Common myeloid progenitor, CD34-positive (primary cell): Measurements from ENCODE around the gene MAP2K5.

Experiments used
- CTCF ChIA-PET: fragments of 350-600 bp; sonication (Branson Sonifier 250); formaldehyde crosslinking; loops from one replicate; lab custom pipeline; 2021; ENCODE audit warnings: antibody characterized with exemption; lab: Charles Lee
- POLR2A ChIA-PET: fragments of 350-600 bp; sonication (Branson Sonifier 250); formaldehyde crosslinking; loops from one replicate; lab custom pipeline; 2021; ENCODE audit warnings: antibody characterized with exemption; lab: Charles Lee
- DNase-seq, 3 donors: peaks; one replicate each; pipeline versions ENCODE4 v3.0.0 to v3.0.0-alpha.2; 2013
- H3K27ac ChIP-seq, 2 experiments: 1 replicate in 1 of 2; 2 replicates in 1 of 2; pipeline ENCODE4 v1.7.0; 2013; ENCODE audit warnings: inconsistent platforms in 2 of 2, low read length in 2 of 2, mild to moderate bottlenecking in 2 of 2, low read depth in 1 of 2, moderate library complexity in 1 of 2; ENCODE audit not compliant: severe bottlenecking in 2 of 2, insufficient read depth in 1 of 2, poor library complexity in 1 of 2
- H3K27me3 ChIP-seq, 5 experiments: replicated peaks in 2 of 5; 1 replicate in 3 of 5; 2 replicates in 2 of 5; pipeline versions ENCODE4 v1.6.1 to v1.7.0; 2013; ENCODE audit warnings: low read length in 4 of 5, mild to moderate bottlenecking in 2 of 5, moderate library complexity in 2 of 5, inconsistent platforms in 1 of 5; ENCODE audit not compliant: insufficient read depth in 5 of 5, control insufficient read depth in 4 of 5
- H3K36me3 ChIP-seq, 4 experiments: 1 replicate in 2 of 4; 2 replicates in 2 of 4; pipeline versions ENCODE4 v1.6.1 to v1.7.0; 2013; ENCODE audit warnings: low read length in 3 of 4, control low read depth in 1 of 4, mild to moderate bottlenecking in 1 of 4; ENCODE audit not compliant: control insufficient read depth in 4 of 4, insufficient read depth in 4 of 4
- H3K4me1 ChIP-seq, 4 experiments: 1 replicate in 3 of 4; 2 replicates in 1 of 4; pipeline versions ENCODE4 v1.6.1 to v1.7.1; 2013; ENCODE audit warnings: low read length in 3 of 4, mild to moderate bottlenecking in 3 of 4, control low read depth in 1 of 4, inconsistent platforms in 1 of 4, moderate library complexity in 1 of 4; ENCODE audit not compliant: control insufficient read depth in 4 of 4, insufficient read depth in 4 of 4; ENCODE audit errors: control extremely low read depth in 1 of 4
- H3K4me3 ChIP-seq, 7 experiments: 1 replicate in 4 of 7; 2 replicates in 3 of 7; pipeline versions ENCODE4 v1.5.1 to v1.7.0; 2013; ENCODE audit warnings: mild to moderate bottlenecking in 7 of 7, low read length in 6 of 7, moderate library complexity in 6 of 7, inconsistent platforms in 2 of 7, low read depth in 2 of 7, control low read depth in 1 of 7; ENCODE audit not compliant: insufficient read depth in 4 of 7, control insufficient read depth in 1 of 7; ENCODE audit errors: extremely low read depth in 1 of 7
- H3K9me3 ChIP-seq, 5 experiments: 1 replicate in 4 of 5; 2 replicates in 1 of 5; pipeline versions ENCODE4 v1.6.1 to v1.7.1; 2013; ENCODE audit warnings: low read length in 4 of 5, mild to moderate bottlenecking in 2 of 5, inconsistent platforms in 1 of 5, low read depth in 1 of 5, moderate library complexity in 1 of 5; ENCODE audit not compliant: control insufficient read depth in 4 of 5, insufficient read depth in 2 of 5; ENCODE audit errors: control extremely low read depth in 1 of 5
- WGBS: methylation state at CpG from one replicate; pipeline ENCODE4 v1.1.5; 2013; ENCODE audit not compliant: insufficient coverage; 5-methylcytosine and 5-hydroxymethylcytosine counted together

Gene MAP2K5

GRCh38 chr15:67603063-67603462 is 60.6 kb downstream of the MAP2K5 start:
- CTCF ChIA-PET = no interaction called here

DNA sequence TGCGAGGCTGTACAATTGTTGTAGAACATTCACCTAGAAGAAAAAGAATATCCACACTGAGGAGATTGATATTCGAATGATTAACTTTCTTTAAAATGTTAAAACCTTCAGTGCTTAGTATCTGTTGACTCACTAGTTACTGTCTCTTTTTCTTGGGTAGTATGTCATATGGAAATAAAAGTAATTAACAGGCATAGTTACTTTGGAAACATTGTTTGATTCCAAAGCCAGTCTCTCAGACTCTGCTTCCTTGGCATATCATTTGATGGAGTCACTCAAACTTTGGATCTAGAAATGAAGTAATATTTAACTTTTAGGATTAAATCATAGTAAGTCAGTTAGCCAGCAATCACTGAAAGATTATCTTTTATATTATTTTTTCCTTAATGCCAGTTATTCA is 63.4 kb downstream of the MAP2K5 start:
- DNase-seq = no peak
- Histone ChIP-seq H3K27ac (no peak overlapping the region), H3K4me1 (no peaks in the 10 kb centered on the region), H3K36me3 (peaks cover 0 to 4% (median 2%) of the 10 kb centered on the region in 4 experiments), H3K9me3 (no peaks in the 10 kb centered on the region), H3K4me3 (no peak overlapping the region), H3K27me3 (no peaks in the 10 kb centered on the region)
- 100% methylated on average over 1 of the region's 2 CpGs for WGBS
- ChIA-PET CTCF (no interaction called here), POLR2A (no interaction called here)

More at GRCh38 chr15:67603063-67603462, 60.6 kb downstream of the MAP2K5 start:
- H3K9me3 ChIP-seq = no peaks in the 10 kb centered on the region
- H3K27me3 ChIP-seq = no peaks in the 10 kb centered on the region
- H3K4me3 ChIP-seq = no peak overlapping the region
- no peak for DNase-seq
- H3K36me3 ChIP-seq = peaks cover 5 to 8% (median 7%) of the 10 kb centered on the region in 4 experiments
- POLR2A ChIA-PET = no interaction called here
- H3K4me1 ChIP-seq = no peaks in the 10 kb centered on the region
- no peak overlapping the region for H3K27ac ChIP-seq
- no CpG with 5 or more reads among the region's 4 CpGs for WGBS

DNA sequence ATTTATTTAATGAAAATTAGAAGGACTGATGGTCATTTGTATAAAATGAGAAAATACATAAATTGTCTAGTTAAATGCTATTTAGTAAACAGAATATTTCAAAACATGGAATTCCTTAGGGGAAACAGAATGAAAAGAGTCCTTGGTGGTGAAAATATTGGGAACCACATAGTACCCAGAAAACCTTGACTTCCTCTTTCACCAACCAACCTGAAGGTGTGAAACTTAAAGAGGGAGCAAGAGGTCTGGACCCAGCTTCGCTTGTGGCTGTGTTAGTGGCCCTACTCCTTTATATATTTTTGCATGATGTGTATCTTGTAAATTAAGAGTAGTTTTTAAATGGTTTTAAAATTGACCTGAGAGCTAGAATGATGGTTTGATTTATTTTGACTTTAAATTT is 64.2 kb downstream of the MAP2K5 start:
- Histone ChIP-seq H3K9me3 (no peaks in the 10 kb centered on the region), H3K36me3 (peaks cover 0 to 2% (median under 1%) of the 10 kb centered on the region in 4 experiments), H3K27ac (no peak overlapping the region), H3K27me3 (no peaks in the 10 kb centered on the region), H3K4me1 (no peaks in the 10 kb centered on the region), H3K4me3 (no peak overlapping the region)
- ChIA-PET CTCF (no interaction called here), POLR2A (interaction anchor here (0.5 kb wide), 1 partner anchor 594 kb away, joined by 3 read pairs; no protein-coding TSS in a partner anchor)
- no CpG with 5 or more reads among the region's 1 CpG for WGBS
- DNase-seq = no peak

GRCh38 chr15:67607329-67607728 is 64.8 kb downstream of the MAP2K5 start:
- Histone ChIP-seq H3K4me3 (no peak overlapping the region), H3K4me1 (no peaks in the 10 kb centered on the region), H3K36me3 (peaks cover 0 to 2% (median under 1%) of the 10 kb centered on the region in 4 experiments), H3K9me3 (no peaks in the 10 kb centered on the region), H3K27me3 (no peaks in the 10 kb centered on the region), H3K27ac (no peak overlapping the region)
- WGBS = 100% methylated on average over 1 of the region's 4 CpGs
- no peak for DNase-seq
- ChIA-PET POLR2A (interaction anchor here (0.5 kb wide), 1 partner anchor 594 kb away, joined by 3 read pairs; no protein-coding TSS in a partner anchor), CTCF (no interaction called here)

GRCh38 chr15:67607959-67608637 is 65.6 kb downstream of the MAP2K5 start:
- H3K4me1 ChIP-seq = no peaks in the 10 kb centered on the region
- no peak overlapping the region for H3K4me3 ChIP-seq
- no peak overlapping the region for H3K27ac ChIP-seq
- no peak for DNase-seq
- no peaks in the 10 kb centered on the region for H3K9me3 ChIP-seq
- H3K27me3 ChIP-seq = no peaks in the 10 kb centered on the region
- ChIA-PET POLR2A (no interaction called here), CTCF (no interaction called here)
- 100% methylated on average over 2 of the region's 3 CpGs for WGBS
- peaks cover 0 to 2% (median under 1%) of the 10 kb centered on the region in 4 experiments for H3K36me3 ChIP-seq

DNA sequence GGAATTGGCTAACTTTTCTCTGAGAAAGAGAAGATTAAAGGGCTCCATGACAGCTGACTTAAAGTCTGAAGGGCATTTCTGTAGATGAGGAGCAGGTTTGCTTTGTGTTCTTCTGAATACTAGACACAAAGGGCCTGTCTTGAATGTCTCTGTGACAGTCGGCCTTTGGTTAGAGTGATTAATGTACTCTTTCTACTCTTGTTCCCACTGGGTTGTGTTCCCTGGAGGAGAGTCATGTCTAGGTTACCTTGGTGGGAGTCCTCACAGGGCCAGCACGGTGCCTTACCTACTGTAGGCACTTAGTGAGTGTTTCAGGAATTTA is 66.1 kb downstream of the MAP2K5 start:
- ChIA-PET POLR2A (no interaction called here), CTCF (no interaction called here)
- WGBS = no CpG with 5 or more reads among the region's 2 CpGs
- H3K9me3 ChIP-seq = no peaks in the 10 kb centered on the region
- no peaks in the 10 kb centered on the region for H3K4me1 ChIP-seq
- no peak overlapping the region for H3K4me3 ChIP-seq
- H3K36me3 ChIP-seq = peaks cover 0 to 2% (median under 1%) of the 10 kb centered on the region in 4 experiments
- no peaks in the 10 kb centered on the region for H3K27me3 ChIP-seq
- H3K27ac ChIP-seq = no peak overlapping the region
- no peak for DNase-seq

GRCh38 chr15:67611370-67612369 is 69.2 kb downstream of the MAP2K5 start:
- no peak overlapping the region for H3K27ac ChIP-seq
- no peaks in the 10 kb centered on the region for H3K4me1 ChIP-seq
- DNase-seq = no peak
- H3K4me3 ChIP-seq = no peak overlapping the region
- peaks cover 0 to 2% (median under 1%) of the 10 kb centered on the region in 4 experiments for H3K36me3 ChIP-seq
- no peaks in the 10 kb centered on the region for H3K27me3 ChIP-seq
- WGBS = 97% methylated on average over 3 of the region's 6 CpGs
- ChIA-PET POLR2A (no interaction called here), CTCF (no interaction called here)
- H3K9me3 ChIP-seq = no peaks in the 10 kb centered on the region
